Measurements from ENCODE around the gene UROC1.

Gene UROC1

DNA sequence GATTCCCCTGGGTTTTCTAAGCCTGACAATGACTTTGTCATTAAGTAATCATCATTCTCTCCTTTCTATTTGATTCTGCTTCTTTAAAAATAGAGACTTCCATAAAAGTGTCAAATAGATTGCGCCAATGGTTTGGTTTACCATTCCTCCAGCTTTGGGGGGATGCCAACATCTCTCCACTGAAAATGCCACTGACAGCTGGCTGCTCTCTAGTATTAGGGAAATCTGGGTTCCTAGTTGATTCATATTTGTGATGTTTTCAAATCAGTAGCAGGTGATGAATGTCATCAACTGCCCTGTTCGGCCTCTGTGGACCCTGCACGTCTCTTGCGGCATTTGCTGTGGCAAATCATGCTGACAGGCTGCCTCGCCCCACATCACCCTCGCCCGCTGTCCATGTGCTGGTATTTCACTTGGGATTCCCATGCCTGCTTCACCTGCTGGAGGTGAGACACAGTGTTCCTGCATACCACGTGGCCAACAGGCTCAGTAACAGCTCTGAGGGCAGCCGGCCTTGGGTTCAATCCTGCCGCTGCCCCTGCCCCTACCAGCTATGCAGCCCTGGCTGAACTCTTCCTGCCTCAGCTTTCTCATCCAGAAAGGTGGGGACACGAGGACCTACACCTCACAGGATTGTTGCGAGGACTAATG lies 70.0 kb downstream of the UROC1 start:
- H3K27ac ChIP-seq, result no peak overlapping the region
- TF ChIP-seq, protein P1, sequence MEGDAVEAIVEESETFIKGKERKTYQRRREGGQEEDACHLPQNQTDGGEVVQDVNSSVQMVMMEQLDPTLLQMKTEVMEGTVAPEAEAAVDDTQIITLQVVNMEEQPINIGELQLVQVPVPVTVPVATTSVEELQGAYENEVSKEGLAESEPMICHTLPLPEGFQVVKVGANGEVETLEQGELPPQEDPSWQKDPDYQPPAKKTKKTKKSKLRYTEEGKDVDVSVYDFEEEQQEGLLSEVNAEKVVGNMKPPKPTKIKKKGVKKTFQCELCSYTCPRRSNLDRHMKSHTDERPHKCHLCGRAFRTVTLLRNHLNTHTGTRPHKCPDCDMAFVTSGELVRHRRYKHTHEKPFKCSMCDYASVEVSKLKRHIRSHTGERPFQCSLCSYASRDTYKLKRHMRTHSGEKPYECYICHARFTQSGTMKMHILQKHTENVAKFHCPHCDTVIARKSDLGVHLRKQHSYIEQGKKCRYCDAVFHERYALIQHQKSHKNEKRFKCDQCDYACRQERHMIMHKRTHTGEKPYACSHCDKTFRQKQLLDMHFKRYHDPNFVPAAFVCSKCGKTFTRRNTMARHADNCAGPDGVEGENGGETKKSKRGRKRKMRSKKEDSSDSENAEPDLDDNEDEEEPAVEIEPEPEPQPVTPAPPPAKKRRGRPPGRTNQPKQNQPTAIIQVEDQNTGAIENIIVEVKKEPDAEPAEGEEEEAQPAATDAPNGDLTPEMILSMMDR (conservative IDR thresholded peaks at IDR 0.05), result no peak
- no peak for TF ChIP-seq ZFX (IDR thresholded peaks at IDR 0.05)

DNA sequence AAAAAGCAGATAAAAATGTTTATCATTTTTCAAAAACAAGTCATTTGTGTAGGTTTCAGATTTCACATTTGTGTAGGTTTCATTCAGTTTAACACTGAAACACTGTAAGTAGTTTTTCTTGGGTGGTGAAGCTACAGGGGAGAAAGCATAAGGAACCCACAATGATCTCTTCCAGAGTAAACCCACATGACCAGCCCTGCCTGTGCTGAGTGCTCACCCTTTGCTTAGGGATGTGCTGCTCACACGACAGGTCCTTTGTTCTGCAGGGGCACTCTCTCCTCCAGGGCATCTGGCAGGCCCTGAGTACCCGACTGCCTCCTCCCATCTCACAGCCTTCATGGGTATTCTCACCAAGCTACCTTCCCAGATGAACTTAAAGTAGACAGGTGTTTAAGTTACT lies 70.8 kb downstream of the UROC1 start:
- TF ChIP-seq, protein P1 (conservative IDR thresholded peaks at IDR 0.05), result no peak
- no peak for TF ChIP-seq ZFX (IDR thresholded peaks at IDR 0.05)
- H3K27ac ChIP-seq, result no peak overlapping the region

DNA sequence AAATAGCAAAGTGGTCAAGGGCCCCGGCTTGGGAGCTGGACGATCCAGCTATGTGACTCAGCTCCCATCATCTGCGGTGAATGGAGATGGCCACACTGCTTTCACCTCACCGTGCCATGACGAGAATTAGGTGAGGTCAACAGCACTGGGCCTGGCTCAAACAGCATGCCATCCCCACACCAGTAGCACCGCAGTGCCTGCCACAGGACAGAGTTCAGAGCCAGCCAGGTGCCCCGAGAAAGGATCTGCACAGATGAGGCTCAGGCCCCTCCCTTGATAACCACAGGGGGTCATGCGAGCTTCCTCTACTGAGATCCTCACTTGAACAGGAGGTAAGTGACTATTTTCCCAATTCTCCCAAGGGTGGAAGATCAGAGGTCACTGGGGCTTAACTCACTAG lies 71.3 kb downstream of the UROC1 start:
- no peak for TF ChIP-seq ZFX (IDR thresholded peaks at IDR 0.05)
- TF ChIP-seq, protein P1 (conservative IDR thresholded peaks at IDR 0.05), result no peak

DNA sequence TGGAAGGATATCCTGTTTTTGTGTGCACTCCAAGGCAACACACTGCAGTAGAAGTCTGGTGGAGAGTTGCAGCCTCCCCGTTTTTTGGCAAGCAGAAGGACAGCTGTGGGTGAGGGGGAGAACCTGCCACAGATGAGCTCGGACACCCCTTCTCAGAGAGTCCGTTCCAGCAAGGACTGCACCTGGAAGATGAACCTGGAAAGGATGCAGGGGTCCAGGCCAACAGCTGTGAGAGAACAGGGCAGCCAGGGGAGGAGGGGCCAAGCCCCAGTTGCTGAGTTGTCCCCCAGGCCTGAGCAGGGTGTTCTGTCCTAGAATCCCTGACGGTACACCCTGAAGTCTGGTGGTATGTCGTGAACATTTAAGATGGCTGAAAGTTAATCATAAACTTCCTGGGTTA lies 72.1 kb downstream of the UROC1 start:
- H3K27ac ChIP-seq, result no peak overlapping the region
- TF ChIP-seq ZFX (IDR thresholded peaks at IDR 0.05), result no peak
- TF ChIP-seq, protein P1 (conservative IDR thresholded peaks at IDR 0.05), result no peak

More for the DNA sequence above, 71.3 kb downstream of the UROC1 start:
- no peak overlapping the region for H3K27ac ChIP-seq

DNA sequence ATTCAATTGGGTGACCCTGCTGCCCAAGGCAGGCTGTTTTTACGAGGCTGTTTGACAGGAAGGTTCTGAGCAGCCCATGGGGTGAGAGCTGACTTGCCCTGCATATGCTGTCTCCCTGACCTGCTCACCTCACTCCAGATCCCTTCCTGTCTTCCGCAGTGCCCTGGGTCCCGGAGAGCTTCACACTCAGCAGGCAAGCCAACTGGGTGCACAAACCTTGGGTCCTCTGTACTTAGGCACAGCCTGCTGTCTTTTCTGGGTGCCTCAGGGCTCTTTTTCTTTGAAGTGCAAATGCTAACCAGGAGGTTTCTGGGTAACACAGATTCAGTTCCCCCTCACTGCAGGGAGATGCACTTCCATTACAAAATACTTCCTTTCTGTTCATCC lies 74.7 kb downstream of the UROC1 start:
- TF ChIP-seq ZFX (IDR thresholded peaks at IDR 0.05), result no peak
- TF ChIP-seq, protein P1 (conservative IDR thresholded peaks at IDR 0.05), result no peak

DNA sequence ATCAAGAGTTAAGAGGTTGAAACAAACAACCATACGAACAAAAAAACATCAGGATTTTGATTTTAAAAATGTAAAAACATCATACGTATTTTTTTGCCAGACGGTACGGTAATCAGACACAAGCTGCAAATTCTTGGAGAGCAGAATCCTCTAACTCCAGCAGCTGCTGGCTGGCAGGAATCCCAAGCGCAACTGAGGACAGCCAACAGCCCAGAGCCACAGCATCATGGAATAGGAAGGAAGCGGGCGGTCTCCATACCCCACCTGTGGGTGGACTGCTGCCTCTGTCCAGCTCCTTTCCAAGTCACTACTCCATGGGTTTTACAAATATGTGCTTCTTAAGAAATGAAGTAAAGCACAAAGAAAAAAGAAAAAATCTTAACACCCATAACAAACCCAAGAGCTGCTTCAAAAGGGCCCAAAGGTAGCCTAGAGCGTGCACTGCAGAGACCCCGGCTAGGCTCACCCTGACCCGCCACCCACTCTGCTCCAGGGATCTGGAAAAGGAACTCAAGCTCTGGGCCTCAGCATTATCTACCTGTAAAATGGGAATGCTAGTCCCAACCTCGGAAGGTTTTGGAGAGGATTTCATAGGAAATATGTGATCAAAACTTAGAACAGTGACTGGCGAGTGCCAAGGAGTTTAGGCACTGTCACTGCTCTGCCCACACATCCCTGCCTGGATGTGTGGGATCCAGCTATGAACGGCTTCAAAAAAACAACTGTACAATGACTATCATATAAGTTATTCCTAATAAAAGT lies 75.3 kb downstream of the UROC1 start:
- TF ChIP-seq, protein P1 (conservative IDR thresholded peaks at IDR 0.05), result no peak
- no peak for TF ChIP-seq ZFX (IDR thresholded peaks at IDR 0.05)
- H3K27ac ChIP-seq, result no peak overlapping the region

More for the DNA sequence above, 74.7 kb downstream of the UROC1 start:
- H3K27ac ChIP-seq, result no peak overlapping the region

DNA sequence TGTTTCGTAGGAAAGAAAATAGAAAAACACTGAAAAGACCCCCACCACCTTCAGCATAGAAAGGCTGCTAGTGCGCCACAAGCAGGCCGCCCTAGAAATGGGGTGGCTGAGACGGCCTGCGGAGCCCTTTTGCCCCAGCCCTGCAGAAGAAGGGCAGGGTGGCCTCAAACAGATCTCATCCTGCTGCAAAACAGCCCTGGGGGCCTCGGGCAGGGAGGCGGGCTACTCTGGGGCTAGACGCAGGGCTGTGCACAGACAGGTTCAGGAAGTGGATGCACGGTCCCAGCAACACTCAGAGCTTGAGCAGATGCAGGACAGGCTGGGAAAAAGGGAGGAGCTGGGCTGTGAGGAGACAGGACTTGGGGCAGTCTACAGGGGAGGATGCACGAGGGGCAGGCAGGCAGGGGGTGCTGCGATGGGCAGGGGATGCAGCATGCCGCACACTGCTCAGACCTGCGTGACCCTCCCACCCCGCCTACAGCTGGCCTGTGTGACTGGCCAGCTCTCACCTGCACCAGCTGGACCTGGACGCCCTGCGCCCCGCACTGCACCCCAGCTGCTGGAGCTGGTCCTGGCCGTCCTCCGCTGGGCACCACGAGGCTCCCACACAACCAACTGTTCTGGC lies 76.2 kb downstream of the UROC1 start:
- TF ChIP-seq, protein P1 (conservative IDR thresholded peaks at IDR 0.05), result no peak
- TF ChIP-seq ZFX (IDR thresholded peaks at IDR 0.05), result no peak
- no peak overlapping the region for H3K27ac ChIP-seq

All from C4-2B (cell line).